Adrenal gland (tissue), 5 donors: ENCODE measurements around the gene AHDC1.

ENCODE experiments used
- CTCF ChIP-seq, 6 experiments: fragments of 450-650 bp in 4 of 6; fragments of 200-600 bp in 2 of 6; sonication (generic) in 1 of 6; IDR thresholded peaks; 1 replicate in 5 of 6; 2 replicates in 1 of 6; pipeline versions ENCODE4 v1.5.1 to v1.8.0; 2016 to 2021; ENCODE audit warnings: antibody characterized with exemption in 6 of 6, mild to moderate bottlenecking in 2 of 6, moderate library complexity in 1 of 6
- POLR2A ChIP-seq, 2 donors: fragments of 450-650 bp; IDR thresholded peaks; one replicate each; pipeline ENCODE4 v1.6.1; 2017; ENCODE audit warnings: antibody characterized with exemption in 2 of 2, mild to moderate bottlenecking in 2 of 2, moderate library complexity in 1 of 2
- donor health status: DM: no; HTN: no; CAD: no.

GRCh38 chr1:27559466-27560030 is 44.4 kb downstream of the AHDC1 start:
- TF ChIP-seq CTCF (IDR thresholded peaks at IDR 0.05), result no peak
- no peak for TF ChIP-seq POLR2A (IDR thresholded peaks at IDR 0.05)
